SK-N-MC (cell line): ENCODE measurements around the gene JAZF1.

Source experiments
- EZH2 ChIP-seq: fragments of 200-600 bp; sonication (generic); IDR thresholded peaks from one replicate; pipeline ENCODE4 v1.6.1; 2017; ENCODE audit warnings: antibody characterized with exemption
- FOXP2 ChIP-seq: optimal IDR thresholded peaks from 2 replicates; pipeline ENCODE3; 2011; ENCODE audit warnings: mild to moderate bottlenecking, moderate library complexity; ENCODE audit not compliant: insufficient read depth; ENCODE audit errors: extremely low read length, control extremely low read depth
- POLR2AphosphoS5 ChIP-seq: IDR thresholded peaks from 2 replicates; pipeline ENCODE4 v1.6.1; 2012; ENCODE audit warnings: mild to moderate bottlenecking, low read depth, low read length, borderline replicate concordance

- TF ChIP-seq EZH2 (no peak), POLR2AphosphoS5 (no peak), FOXP2 (no peak)
Observed at GRCh38 chr7:28045592-28045991, 135.0 kb downstream of the JAZF1 start.
